Stomach (tissue), 9 donors: Measurements from ENCODE around the gene OPN5. TPM values are rescaled to one million over a fixed set of nuclear protein-coding genes. Genes with fewer than 3 reads are reported as not detected.

Source experiments
- DNase-seq, 2 donors: peaks; one replicate each; pipeline versions ENCODE4 v3.0.0 to v3.0.0-alpha.2; 2013 to 2019
- H3K27ac ChIP-seq, 5 donors: fragments of 200-600 bp in 4 of 5; sonication (generic) in 4 of 5; one replicate each; pipeline ENCODE4 v1.5.1; 2013 to 2019; ENCODE audit warnings: mild to moderate bottlenecking in 1 of 5, moderate library complexity in 1 of 5
- H3K27me3 ChIP-seq, 3 donors: fragments of 200-600 bp; sonication (generic); one replicate each; pipeline ENCODE4 v1.5.1; 2017 to 2019; ENCODE audit warnings: mixed run types in 1 of 3
- H3K36me3 ChIP-seq, 4 donors: fragments of 200-600 bp; sonication (generic); 1 replicate in 3 of 4; 2 replicates in 1 of 4; pipeline ENCODE4 v1.5.1; 2016 to 2019
- H3K4me1 ChIP-seq, 4 donors: fragments of 200-600 bp; sonication (generic); one replicate each; pipeline ENCODE4 v1.5.1; 2016 to 2019
- H3K4me3 ChIP-seq, 4 donors: fragments of 200-600 bp; sonication (generic) in 3 of 4; one replicate each; pipeline ENCODE4 v1.5.1; 2016 to 2019; ENCODE audit warnings: mild to moderate bottlenecking in 1 of 4
- H3K9me3 ChIP-seq, 4 donors: fragments of 200-600 bp; sonication (generic); one replicate each; pipeline ENCODE4 v1.5.1; 2016 to 2019
- EP300 ChIP-seq: sonication (generic); formaldehyde crosslinking; IDR thresholded peaks from one replicate; pipeline ENCODE4 v1.6.1; 2017; ENCODE audit warnings: antibody characterized with exemption
- POLR2A ChIP-seq, 4 donors: fragments of 450-650 bp; IDR thresholded peaks; one replicate each; pipeline ENCODE4 v1.6.1; 2016; ENCODE audit warnings: antibody characterized with exemption in 4 of 4, control low read depth in 2 of 4, mild to moderate bottlenecking in 1 of 4, moderate library complexity in 1 of 4
- POLR2AphosphoS5 ChIP-seq, 3 donors: sonication (generic); formaldehyde crosslinking; IDR thresholded peaks; one replicate each; pipeline ENCODE4 v1.6.1; 2016; ENCODE audit warnings: antibody characterized with exemption in 3 of 3
- WGBS, 5 donors: extraction: QIAGEN DNeasy Blood & Tissue Kit in 3 of 5; methylation state at CpG; one replicate each; pipeline versions ENCODE4 v1.1.5 to v1.1.7; 2013 to 2018; 5-methylcytosine and 5-hydroxymethylcytosine counted together
- intact Hi-C: fragments of 100-400 bp; cut with DNase I; formaldehyde crosslinking; loops from one replicate; pipeline ENCODE4 v1.15.1; 2023; ENCODE audit warnings: low total_unique reads
- polyA plus RNA-seq, 3 donors: library from polyadenylated mRNA; stranded (reverse); fragments of 200-250 nt; gene quantifications; one replicate each; pipeline ENCODE4 v1.2.3, GENCODE V29; 2013
- total RNA-seq, 5 donors: library from RNA; depleted of rRNA; stranded (reverse); fragments of >200 nt; gene quantifications; one replicate each; pipeline versions ENCODE4 v1.1.0 to v1.2.3, GENCODE V29; 2014 to 2016
- TF ChIP-seq, protein P1 (sequence below), 7 experiments: fragments of 450-650 bp in 4 of 7; fragments of 200-600 bp in 3 of 7; sonication (generic) in 3 of 7; IDR thresholded peaks; one replicate each; pipeline ENCODE4 v1.5.1; 2016 to 2019; ENCODE audit warnings: antibody characterized with exemption in 7 of 7, control low read depth in 2 of 7, mild to moderate bottlenecking in 1 of 7
- donor health status: healthy with polysubstance abuse.
- donor health status: Bipolar disorder and iron deficiency.
- donor health status: healthy.

The OPN5 gene
- total and polyA plus RNA-seq, 8 donors, result 0.19 TPM; not detected in 7

GRCh38 chr6:47788498-47788884, 6.7 kb downstream of the OPN5 start:
- H3K27ac ChIP-seq, result no peak overlapping the region
- H3K4me1 ChIP-seq, result peaks cover 0 to 11% (median 5%) of the 10 kb centered on the region in 4 donors
- WGBS, 5 donors, result 29 to 44% (median 36%) methylated on average over 5 of the region's 5 CpGs
- peak overlapping the region in 1 of 4 donors; percentile 13 for H3K4me3 ChIP-seq
- no peaks in the 10 kb centered on the region for H3K36me3 ChIP-seq
- intact Hi-C loops, result loop anchor here (10.0 kb wide), 1 partner anchor 976 kb away; no protein-coding TSS in a partner anchor
- peaks cover 0 to 17% (median 0%) of the 10 kb centered on the region in 3 donors for H3K27me3 ChIP-seq
- TF ChIP-seq, protein P1, sequence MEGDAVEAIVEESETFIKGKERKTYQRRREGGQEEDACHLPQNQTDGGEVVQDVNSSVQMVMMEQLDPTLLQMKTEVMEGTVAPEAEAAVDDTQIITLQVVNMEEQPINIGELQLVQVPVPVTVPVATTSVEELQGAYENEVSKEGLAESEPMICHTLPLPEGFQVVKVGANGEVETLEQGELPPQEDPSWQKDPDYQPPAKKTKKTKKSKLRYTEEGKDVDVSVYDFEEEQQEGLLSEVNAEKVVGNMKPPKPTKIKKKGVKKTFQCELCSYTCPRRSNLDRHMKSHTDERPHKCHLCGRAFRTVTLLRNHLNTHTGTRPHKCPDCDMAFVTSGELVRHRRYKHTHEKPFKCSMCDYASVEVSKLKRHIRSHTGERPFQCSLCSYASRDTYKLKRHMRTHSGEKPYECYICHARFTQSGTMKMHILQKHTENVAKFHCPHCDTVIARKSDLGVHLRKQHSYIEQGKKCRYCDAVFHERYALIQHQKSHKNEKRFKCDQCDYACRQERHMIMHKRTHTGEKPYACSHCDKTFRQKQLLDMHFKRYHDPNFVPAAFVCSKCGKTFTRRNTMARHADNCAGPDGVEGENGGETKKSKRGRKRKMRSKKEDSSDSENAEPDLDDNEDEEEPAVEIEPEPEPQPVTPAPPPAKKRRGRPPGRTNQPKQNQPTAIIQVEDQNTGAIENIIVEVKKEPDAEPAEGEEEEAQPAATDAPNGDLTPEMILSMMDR (IDR thresholded peaks at IDR 0.05), result no peak
- TF ChIP-seq EP300, result no peak
- TF ChIP-seq POLR2AphosphoS5 (IDR thresholded peaks at IDR 0.05), result no peak
- TF ChIP-seq POLR2A (IDR thresholded peaks at IDR 0.05), result no peak
- no peak for DNase-seq
- H3K9me3 ChIP-seq, result no peaks in the 10 kb centered on the region

DNA sequence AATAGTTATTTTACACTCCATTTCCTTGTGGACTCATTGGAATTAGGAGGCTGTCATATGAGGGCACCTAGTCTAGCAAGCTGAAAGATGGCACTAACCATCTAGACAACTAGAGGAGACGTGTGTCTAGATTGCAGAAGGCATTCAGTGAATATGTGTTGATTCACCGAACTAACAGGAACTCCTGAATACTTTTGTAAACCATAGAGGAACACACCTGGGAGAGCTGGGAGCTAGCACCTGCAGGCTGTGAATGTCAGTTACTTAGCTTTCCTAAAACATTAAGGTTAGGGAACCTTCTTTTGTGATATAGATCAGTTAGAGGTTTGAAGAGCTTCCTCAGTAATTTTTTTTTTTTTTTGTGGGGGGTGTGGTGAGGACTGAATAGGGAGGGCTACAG, 7.7 kb downstream of the OPN5 start:
- H3K4me1 ChIP-seq, result peaks cover 0 to 11% (median 5%) of the 10 kb centered on the region in 4 donors
- no peak for DNase-seq
- H3K4me3 ChIP-seq, result no peak overlapping the region
- TF ChIP-seq, protein P1 (IDR thresholded peaks at IDR 0.05), result no peak
- TF ChIP-seq POLR2A (IDR thresholded peaks at IDR 0.05), result no peak
- TF ChIP-seq POLR2AphosphoS5 (IDR thresholded peaks at IDR 0.05), result no peak
- TF ChIP-seq EP300, result no peak
- peaks cover 0 to 17% (median 0%) of the 10 kb centered on the region in 3 donors for H3K27me3 ChIP-seq
- H3K9me3 ChIP-seq, result no peaks in the 10 kb centered on the region
- intact Hi-C loops, result loop anchor here (10.0 kb wide), 1 partner anchor 975 kb away; no protein-coding TSS in a partner anchor
- WGBS, 5 donors, result 35 to 56% (median 45%) methylated on average over 2 of the region's 2 CpGs
- no peaks in the 10 kb centered on the region for H3K36me3 ChIP-seq
- no peak overlapping the region for H3K27ac ChIP-seq

DNA sequence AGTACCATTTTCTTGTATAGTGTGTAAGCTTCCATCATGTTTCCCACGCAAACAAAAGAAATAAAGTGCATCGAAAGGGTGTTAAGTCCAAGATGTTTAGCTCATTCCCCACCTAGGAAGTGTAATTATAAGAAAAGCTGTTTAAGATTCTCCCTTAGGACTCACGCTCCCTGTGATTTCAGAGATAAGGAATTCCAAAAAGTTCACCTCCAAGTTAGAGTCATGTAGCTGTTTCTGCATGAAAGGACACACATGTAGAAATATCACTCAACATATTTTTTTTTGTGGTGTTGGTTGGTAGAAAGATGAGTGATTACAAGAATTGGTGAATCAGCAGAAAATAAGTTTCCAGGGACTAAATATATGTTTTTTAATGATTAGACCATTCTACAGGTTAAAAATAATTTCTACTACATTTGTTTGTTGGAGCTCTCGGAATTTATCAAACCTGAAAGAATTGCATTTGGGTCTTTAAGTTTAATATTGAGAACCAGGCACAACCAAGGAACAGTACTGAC, 10.4 kb downstream of the OPN5 start:
- no peak for DNase-seq
- H3K36me3 ChIP-seq, result no peaks in the 10 kb centered on the region
- WGBS, 5 donors, result 83 to 90% (median 88%) methylated on average over 4 of the region's 4 CpGs
- TF ChIP-seq EP300 (no peak), POLR2AphosphoS5 (IDR thresholded peaks at IDR 0.05) (no peak), POLR2A (IDR thresholded peaks at IDR 0.05) (no peak)
- TF ChIP-seq, protein P1 (IDR thresholded peaks at IDR 0.05), result no peak
- peaks cover 0 to 9% (median 0%) of the 10 kb centered on the region in 3 donors for H3K27me3 ChIP-seq
- no peak overlapping the region for H3K4me3 ChIP-seq
- H3K9me3 ChIP-seq, result no peaks in the 10 kb centered on the region
- H3K4me1 ChIP-seq, result peaks cover 0 to 11% (median 5%) of the 10 kb centered on the region in 4 donors
- H3K27ac ChIP-seq, result no peak overlapping the region
- intact Hi-C loops, result no loop called here

GRCh38 chr6:47794577-47795135, 12.8 kb downstream of the OPN5 start:
- Histone ChIP-seq H3K36me3 (no peaks in the 10 kb centered on the region), H3K4me3 (no peak overlapping the region), H3K27ac (no peak overlapping the region), H3K9me3 (no peaks in the 10 kb centered on the region), H3K27me3 (peaks cover 0 to under 1% (median 0%) of the 10 kb centered on the region in 3 donors), H3K4me1 (no peaks in the 10 kb centered on the region)
- WGBS, 5 donors, result 69 to 80% (median 72%) methylated on average over 8 of the region's 8 CpGs
- no peak for DNase-seq
- no peak for TF ChIP-seq POLR2A (IDR thresholded peaks at IDR 0.05)
- no peak for TF ChIP-seq EP300
- TF ChIP-seq POLR2AphosphoS5 (IDR thresholded peaks at IDR 0.05), result no peak
- TF ChIP-seq, protein P1 (IDR thresholded peaks at IDR 0.05), result no peak
- intact Hi-C loops, result no loop called here
